GM21825 (cell line): ENCODE data around the gene FAM120A.
"Not testable (repeated sequence)": the region's sequence is repeated elsewhere in the genome, so short reads cannot be mapped to it uniquely, and the experiment has no call there.

ENCODE experiments used
- ATAC-seq: cut with Tn5 transposase; IDR thresholded peaks from one replicate; pipeline ENCODE4 v1.9.1; 2021; ENCODE audit warnings: mild to moderate bottlenecking, moderate library complexity; ENCODE audit not compliant: unreplicated experiment

FAM120A gene

GRCh38 chr9:93508207-93508606 is 56.7 kb downstream of the FAM120A start:
- no peak for ATAC-seq

- no peak for ATAC-seq
Measured at GRCh38 chr9:93509084-93509483, 57.6 kb downstream of the FAM120A start.

GRCh38 chr9:93510041-93510440 is 58.6 kb downstream of the FAM120A start:
- no peak for ATAC-seq

- ATAC-seq = not testable (repeated sequence)
Measured at GRCh38 chr9:93511228-93511627, 59.7 kb downstream of the FAM120A start.

GRCh38 chr9:93512170-93512812 is 60.8 kb downstream of the FAM120A start:
- not testable (repeated sequence) for ATAC-seq

- ATAC-seq = no peak
Measured at GRCh38 chr9:93513606-93514005, 62.1 kb downstream of the FAM120A start.

- ATAC-seq = no peak
Measured at GRCh38 chr9:93517331-93517730, 65.8 kb downstream of the FAM120A start.

- no peak for ATAC-seq
Measured at GRCh38 chr9:93520523-93520922, 69.0 kb downstream of the FAM120A start.

- no peak for ATAC-seq
Measured at GRCh38 chr9:93522736-93523135, 71.3 kb downstream of the FAM120A start.

GRCh38 chr9:93523518-93524144 is 72.1 kb downstream of the FAM120A start:
- no peak for ATAC-seq

GRCh38 chr9:93525476-93525875 is 74.0 kb downstream of the FAM120A start:
- no peak for ATAC-seq

GRCh38 chr9:93531374-93531773 is 79.9 kb downstream of the FAM120A start:
- ATAC-seq = no peak

GRCh38 chr9:93532141-93532540 is 80.7 kb downstream of the FAM120A start:
- no peak for ATAC-seq

GRCh38 chr9:93533863-93534262 is 82.4 kb downstream of the FAM120A start:
- no peak for ATAC-seq

GRCh38 chr9:93536167-93536566 is 84.7 kb downstream of the FAM120A start:
- ATAC-seq = no peak

GRCh38 chr9:93536874-93537273 is 85.4 kb downstream of the FAM120A start:
- no peak for ATAC-seq

- ATAC-seq = no peak
Measured at GRCh38 chr9:93540305-93540704, 88.8 kb downstream of the FAM120A start.

GRCh38 chr9:93541005-93541404 is 89.5 kb downstream of the FAM120A start:
- ATAC-seq = no peak

- no peak for ATAC-seq
Measured at GRCh38 chr9:93541581-93542349, 90.3 kb downstream of the FAM120A start.

GRCh38 chr9:93543117-93543516 is 91.6 kb downstream of the FAM120A start:
- no peak for ATAC-seq

GRCh38 chr9:93546356-93546755 is 94.9 kb downstream of the FAM120A start:
- ATAC-seq = no peak

GRCh38 chr9:93549611-93550010 is 98.1 kb downstream of the FAM120A start:
- no peak for ATAC-seq
